HepG2 (cell line): ENCODE data around the gene HLF. TPM values are rescaled to one million over a fixed set of nuclear protein-coding genes. Genes with fewer than 3 reads are reported as not detected.

Experiments used
- CC2D1A ChIP-seq: sonication (generic); formaldehyde crosslinking; IDR thresholded peaks from 2 replicates; pipeline ENCODE4 v1.8.1; 2023; ENCODE audit warnings: mild to moderate bottlenecking, missing genetic modification reagents
- KAT7 ChIP-seq: IDR thresholded peaks from 2 replicates; pipeline ENCODE4 v1.6.1; 2018; ENCODE audit warnings: borderline replicate concordance, missing compliant biosample characterization
- MTF1 ChIP-seq: sonication (generic); formaldehyde crosslinking; IDR thresholded peaks from 2 replicates; pipeline ENCODE4 v1.5.0; 2020; ENCODE audit warnings: missing genetic modification reagents
- MYC ChIP-seq: sonication (generic); formaldehyde crosslinking; IDR thresholded peaks from 2 replicates; pipeline ENCODE4 v1.9.0; 2021; ENCODE audit warnings: missing genetic modification reagents, borderline replicate concordance
- PAF1 ChIP-seq: IDR thresholded peaks from 2 replicates; pipeline ENCODE4 v1.6.1; 2016; ENCODE audit warnings: missing genetic modification reagents, missing compliant biosample characterization
- REL ChIP-seq: sonication (generic); formaldehyde crosslinking; conservative IDR thresholded peaks from 2 replicates; pipeline ENCODE4 v1.8.0; 2022; ENCODE audit warnings: mild to moderate bottlenecking, missing genetic modification reagents, moderate library complexity
- SSRP1 ChIP-seq: IDR thresholded peaks from 2 replicates; pipeline ENCODE4 v1.6.1; 2016; ENCODE audit warnings: control low read depth
- TOPORS ChIP-seq: sonication (generic); formaldehyde crosslinking; IDR thresholded peaks from 2 replicates; pipeline ENCODE4 v1.8.0; 2023; ENCODE audit warnings: mild to moderate bottlenecking, missing genetic modification reagents
- ZKSCAN5 ChIP-seq: sonication (generic); formaldehyde crosslinking; IDR thresholded peaks from 2 replicates; pipeline ENCODE4 v1.5.1; 2020; ENCODE audit warnings: mild to moderate bottlenecking, missing genetic modification reagents
- ZNF343 ChIP-seq: sonication (generic); formaldehyde crosslinking; IDR thresholded peaks from 2 replicates; pipeline ENCODE4 v1.4.0; 2020; ENCODE audit warnings: mild to moderate bottlenecking, missing genetic modification reagents
- ZNF431 ChIP-seq: sonication (generic); formaldehyde crosslinking; IDR thresholded peaks from 2 replicates; pipeline ENCODE4 v1.9.0; 2022; ENCODE audit warnings: missing genetic modification reagents, low read depth, mild to moderate bottlenecking, borderline replicate concordance
- ZNF891 ChIP-seq: sonication (generic); formaldehyde crosslinking; IDR thresholded peaks from 2 replicates; pipeline ENCODE4 v1.5.0; 2020; ENCODE audit warnings: mild to moderate bottlenecking, missing genetic modification reagents
- ZSCAN31 ChIP-seq: sonication (generic); formaldehyde crosslinking; IDR thresholded peaks from 2 replicates; pipeline ENCODE4 v1.5.0; 2020; ENCODE audit warnings: low read depth, mild to moderate bottlenecking, missing genetic modification reagents
- polyA plus RNA-seq, 8 experiments: library from polyadenylated mRNA; depleted of rRNA in 3 of 8; stranded (reverse) in 7 of 8; unstranded in 1 of 8; fragments of >200 nt; fragmentation: Illumina TruSeq in 4 of 8; extraction: Trizol in 4 of 8; gene quantifications; 2 replicates each; pipeline versions ENCODE4 v1.2.1 to v1.2.3, GENCODE V29; 2011 to 2016; ENCODE audit warnings: low read depth in 4 of 8, missing spikeins in 1 of 8, mixed read lengths in 1 of 8; ENCODE audit not compliant: insufficient read depth in 1 of 8
- total RNA-seq, 5 experiments: library from RNA; depleted of rRNA; stranded (reverse); fragments of >200 nt; fragmentation: Illumina TruSeq; extraction: Trizol; gene quantifications; 2 replicates each; pipeline ENCODE4 v1.2.3, GENCODE V29; 2016; ENCODE audit warnings: low read depth in 1 of 5
- TF ChIP-seq, protein P1 (sequence below): sonication (generic); formaldehyde crosslinking; conservative IDR thresholded peaks from 2 replicates; pipeline ENCODE4 v1.8.1; 2023; ENCODE audit warnings: missing genetic modification reagents
- TF ChIP-seq, protein P2 (sequence below): sonication (generic); formaldehyde crosslinking; IDR thresholded peaks from 2 replicates; pipeline ENCODE4 v1.4.0; 2020; ENCODE audit warnings: missing genetic modification reagents
- TF ChIP-seq, protein P3 (sequence below): sonication (generic); formaldehyde crosslinking; IDR thresholded peaks from 2 replicates; pipeline ENCODE4 v1.4.0; 2020; ENCODE audit warnings: missing genetic modification reagents, mild to moderate bottlenecking, borderline replicate concordance

The HLF gene
- total and polyA plus RNA-seq, 2 of the 13 experiments (the other 11 are each of a cell fraction or from before 2014, with no cell fraction given), result 202 to 346 TPM

DNA sequence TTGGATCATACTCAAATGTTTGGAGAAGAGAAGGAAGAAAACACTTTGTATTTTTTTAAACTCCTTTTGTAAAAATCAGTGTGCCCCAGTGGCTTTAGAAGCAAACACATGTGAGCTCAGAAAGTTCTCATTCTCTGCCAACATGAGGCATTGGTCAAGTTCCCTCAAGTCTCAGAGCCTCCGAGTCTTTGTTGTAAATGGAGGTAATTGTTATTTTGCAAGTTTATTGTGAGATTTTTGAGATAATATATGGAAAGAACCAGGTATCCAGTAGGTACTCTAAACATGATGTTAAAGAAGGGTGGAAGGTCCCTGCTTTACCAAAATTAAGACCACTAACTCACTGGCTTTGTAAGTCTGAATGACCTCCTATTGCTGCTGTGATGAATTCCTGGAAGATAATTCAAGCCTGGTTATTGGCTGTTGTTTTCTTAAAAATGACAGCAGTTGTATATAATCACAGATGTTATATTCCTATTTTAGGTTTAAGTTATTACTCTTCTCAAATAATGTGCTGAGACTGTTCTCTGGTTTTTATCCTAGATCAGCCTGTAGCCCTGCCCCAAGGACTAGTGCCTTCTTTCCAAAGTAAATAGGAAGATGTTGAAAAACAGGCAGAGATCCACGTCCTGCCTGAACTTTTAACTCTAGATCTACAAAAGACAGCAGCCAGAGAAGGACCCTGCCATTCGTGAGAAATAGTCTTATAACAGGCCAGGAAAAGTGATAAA lies 2.4 kb downstream of the HLF start (continued):
- TF ChIP-seq, protein P1, sequence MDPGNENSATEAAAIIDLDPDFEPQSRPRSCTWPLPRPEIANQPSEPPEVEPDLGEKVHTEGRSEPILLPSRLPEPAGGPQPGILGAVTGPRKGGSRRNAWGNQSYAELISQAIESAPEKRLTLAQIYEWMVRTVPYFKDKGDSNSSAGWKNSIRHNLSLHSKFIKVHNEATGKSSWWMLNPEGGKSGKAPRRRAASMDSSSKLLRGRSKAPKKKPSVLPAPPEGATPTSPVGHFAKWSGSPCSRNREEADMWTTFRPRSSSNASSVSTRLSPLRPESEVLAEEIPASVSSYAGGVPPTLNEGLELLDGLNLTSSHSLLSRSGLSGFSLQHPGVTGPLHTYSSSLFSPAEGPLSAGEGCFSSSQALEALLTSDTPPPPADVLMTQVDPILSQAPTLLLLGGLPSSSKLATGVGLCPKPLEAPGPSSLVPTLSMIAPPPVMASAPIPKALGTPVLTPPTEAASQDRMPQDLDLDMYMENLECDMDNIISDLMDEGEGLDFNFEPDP (CRISPR knock-in tag), result no peak
- TF ChIP-seq REL (CRISPR knock-in tag) (no peak), ZNF343 (peak; percentile 37; the same call in 1 of the 2 replicates), MTF1 (no peak), CC2D1A (CRISPR knock-in tag) (no peak), SSRP1 (CRISPR knock-in tag) (peak; percentile 13; the same call in 1 of the 2 replicates), KAT7 (CRISPR knock-in tag) (peak; percentile 41; the same call in 1 of the 2 replicates), TOPORS (CRISPR knock-in tag) (0 out of 2 replicates have a peak, but pooled peaks have one; percentile 22), ZKSCAN5 (CRISPR knock-in tag) (no peak), PAF1 (CRISPR knock-in tag) (peak; percentile 74; the same call in 1 of the 2 replicates), ZNF891 (CRISPR knock-in tag) (no peak), ZNF431 (CRISPR knock-in tag) (no peak), ZSCAN31 (peak; percentile 33; the same call in 1 of the 2 replicates), MYC (CRISPR knock-in tag) (no peak)
- TF ChIP-seq, protein P2, sequence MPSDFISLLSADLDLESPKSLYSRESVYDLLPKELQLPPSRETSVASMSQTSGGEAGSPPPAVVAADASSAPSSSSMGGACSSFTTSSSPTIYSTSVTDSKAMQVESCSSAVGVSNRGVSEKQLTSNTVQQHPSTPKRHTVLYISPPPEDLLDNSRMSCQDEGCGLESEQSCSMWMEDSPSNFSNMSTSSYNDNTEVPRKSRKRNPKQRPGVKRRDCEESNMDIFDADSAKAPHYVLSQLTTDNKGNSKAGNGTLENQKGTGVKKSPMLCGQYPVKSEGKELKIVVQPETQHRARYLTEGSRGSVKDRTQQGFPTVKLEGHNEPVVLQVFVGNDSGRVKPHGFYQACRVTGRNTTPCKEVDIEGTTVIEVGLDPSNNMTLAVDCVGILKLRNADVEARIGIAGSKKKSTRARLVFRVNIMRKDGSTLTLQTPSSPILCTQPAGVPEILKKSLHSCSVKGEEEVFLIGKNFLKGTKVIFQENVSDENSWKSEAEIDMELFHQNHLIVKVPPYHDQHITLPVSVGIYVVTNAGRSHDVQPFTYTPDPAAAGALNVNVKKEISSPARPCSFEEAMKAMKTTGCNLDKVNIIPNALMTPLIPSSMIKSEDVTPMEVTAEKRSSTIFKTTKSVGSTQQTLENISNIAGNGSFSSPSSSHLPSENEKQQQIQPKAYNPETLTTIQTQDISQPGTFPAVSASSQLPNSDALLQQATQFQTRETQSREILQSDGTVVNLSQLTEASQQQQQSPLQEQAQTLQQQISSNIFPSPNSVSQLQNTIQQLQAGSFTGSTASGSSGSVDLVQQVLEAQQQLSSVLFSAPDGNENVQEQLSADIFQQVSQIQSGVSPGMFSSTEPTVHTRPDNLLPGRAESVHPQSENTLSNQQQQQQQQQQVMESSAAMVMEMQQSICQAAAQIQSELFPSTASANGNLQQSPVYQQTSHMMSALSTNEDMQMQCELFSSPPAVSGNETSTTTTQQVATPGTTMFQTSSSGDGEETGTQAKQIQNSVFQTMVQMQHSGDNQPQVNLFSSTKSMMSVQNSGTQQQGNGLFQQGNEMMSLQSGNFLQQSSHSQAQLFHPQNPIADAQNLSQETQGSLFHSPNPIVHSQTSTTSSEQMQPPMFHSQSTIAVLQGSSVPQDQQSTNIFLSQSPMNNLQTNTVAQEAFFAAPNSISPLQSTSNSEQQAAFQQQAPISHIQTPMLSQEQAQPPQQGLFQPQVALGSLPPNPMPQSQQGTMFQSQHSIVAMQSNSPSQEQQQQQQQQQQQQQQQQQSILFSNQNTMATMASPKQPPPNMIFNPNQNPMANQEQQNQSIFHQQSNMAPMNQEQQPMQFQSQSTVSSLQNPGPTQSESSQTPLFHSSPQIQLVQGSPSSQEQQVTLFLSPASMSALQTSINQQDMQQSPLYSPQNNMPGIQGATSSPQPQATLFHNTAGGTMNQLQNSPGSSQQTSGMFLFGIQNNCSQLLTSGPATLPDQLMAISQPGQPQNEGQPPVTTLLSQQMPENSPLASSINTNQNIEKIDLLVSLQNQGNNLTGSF (CRISPR knock-in tag), result no peak
- TF ChIP-seq, protein P3, sequence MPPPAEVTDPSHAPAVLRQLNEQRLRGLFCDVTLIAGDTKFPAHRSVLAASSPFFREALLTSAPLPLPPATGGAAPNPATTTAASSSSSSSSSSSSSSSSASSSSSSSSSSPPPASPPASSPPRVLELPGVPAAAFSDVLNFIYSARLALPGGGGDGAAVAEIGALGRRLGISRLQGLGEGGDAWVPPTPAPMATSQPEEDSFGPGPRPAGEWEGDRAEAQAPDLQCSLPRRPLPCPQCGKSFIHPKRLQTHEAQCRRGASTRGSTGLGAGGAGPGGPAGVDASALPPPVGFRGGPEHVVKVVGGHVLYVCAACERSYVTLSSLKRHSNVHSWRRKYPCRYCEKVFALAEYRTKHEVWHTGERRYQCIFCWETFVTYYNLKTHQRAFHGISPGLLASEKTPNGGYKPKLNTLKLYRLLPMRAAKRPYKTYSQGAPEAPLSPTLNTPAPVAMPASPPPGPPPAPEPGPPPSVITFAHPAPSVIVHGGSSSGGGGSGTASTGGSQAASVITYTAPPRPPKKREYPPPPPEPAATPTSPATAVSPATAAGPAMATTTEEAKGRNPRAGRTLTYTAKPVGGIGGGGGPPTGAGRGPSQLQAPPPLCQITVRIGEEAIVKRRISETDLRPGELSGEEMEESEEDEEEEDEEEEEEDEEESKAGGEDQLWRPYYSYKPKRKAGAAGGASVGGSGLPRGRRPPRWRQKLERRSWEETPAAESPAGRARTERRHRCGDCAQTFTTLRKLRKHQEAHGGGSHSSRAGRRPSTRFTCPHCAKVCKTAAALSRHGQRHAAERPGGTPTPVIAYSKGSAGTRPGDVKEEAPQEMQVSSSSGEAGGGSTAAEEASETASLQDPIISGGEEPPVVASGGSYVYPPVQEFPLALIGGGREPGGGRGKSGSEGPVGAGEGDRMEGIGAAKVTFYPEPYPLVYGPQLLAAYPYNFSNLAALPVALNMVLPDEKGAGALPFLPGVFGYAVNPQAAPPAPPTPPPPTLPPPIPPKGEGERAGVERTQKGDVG (CRISPR knock-in tag), result no peak
